SK-N-MC (cell line): ENCODE measurements around the gene ASPSCR1.

Experiments
- EZH2 ChIP-seq: fragments of 200-600 bp; sonication (generic); IDR thresholded peaks from one replicate; pipeline ENCODE4 v1.6.1; 2017; ENCODE audit warnings: antibody characterized with exemption
- POLR2AphosphoS5 ChIP-seq: IDR thresholded peaks from 2 replicates; pipeline ENCODE4 v1.6.1; 2012; ENCODE audit warnings: mild to moderate bottlenecking, low read depth, low read length, borderline replicate concordance

GRCh38 chr17:82045936-82046484, 68.6 kb downstream of the ASPSCR1 start:
- TF ChIP-seq EZH2 (no peak), POLR2AphosphoS5 (no peak)
